ENCODE results near the gene RNF34. TPM values are rescaled to one million over a fixed set of nuclear protein-coding genes. Genes with fewer than 3 reads are reported as not detected.

Gene RNF34
- total and polyA plus RNA-seq, 2 of the 13 experiments (the other 11 are each of a cell fraction or from before 2014, with no cell fraction given): 36.8 to 53.2 TPM

DNA sequence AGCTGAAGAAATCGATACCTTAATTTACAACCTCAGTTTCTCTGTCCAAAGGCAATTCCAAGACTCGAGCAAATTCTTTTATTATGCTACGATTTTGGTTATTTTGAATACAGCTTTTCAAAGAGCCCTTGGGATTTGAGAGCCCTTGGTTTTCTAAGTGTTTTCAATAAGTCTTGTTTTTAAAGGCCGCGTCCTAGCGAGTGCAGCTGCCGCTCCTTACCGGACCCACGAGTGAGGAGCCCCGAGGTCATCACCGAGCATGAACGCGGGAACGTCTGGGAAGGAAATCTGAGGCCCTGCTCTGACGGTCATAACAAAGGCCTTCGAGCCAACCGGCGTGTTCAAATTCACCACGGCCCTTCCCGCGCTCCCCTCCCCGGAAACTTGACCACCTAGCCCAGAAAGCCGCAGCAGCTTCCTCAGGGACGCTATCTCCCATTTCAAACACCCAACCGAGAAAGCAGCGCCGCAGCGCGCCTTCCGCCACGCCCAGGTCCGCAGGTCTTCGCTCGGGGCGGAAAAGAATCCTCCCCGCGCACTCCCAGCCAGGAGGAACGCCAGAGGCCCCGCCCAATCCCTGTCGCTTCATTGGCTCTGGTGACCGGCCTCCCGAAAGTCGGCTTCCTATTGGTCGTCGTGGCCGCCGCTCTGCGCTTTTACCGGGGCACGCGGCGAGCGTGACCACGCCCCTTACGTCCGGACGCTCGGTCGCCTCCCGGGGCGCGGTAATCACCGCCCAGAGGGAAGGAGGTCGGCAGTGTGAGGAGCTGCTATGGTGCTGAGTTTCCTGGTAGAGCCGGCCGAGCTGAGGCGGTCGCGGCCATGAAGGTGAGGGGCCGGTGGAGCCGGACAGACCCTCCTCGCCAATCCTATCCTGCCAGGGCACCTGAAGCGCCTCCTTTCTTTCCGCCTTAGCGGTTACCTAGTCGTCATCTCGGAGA is at the start of gene RNF34 (continued):
- TF ChIP-seq, protein P1, sequence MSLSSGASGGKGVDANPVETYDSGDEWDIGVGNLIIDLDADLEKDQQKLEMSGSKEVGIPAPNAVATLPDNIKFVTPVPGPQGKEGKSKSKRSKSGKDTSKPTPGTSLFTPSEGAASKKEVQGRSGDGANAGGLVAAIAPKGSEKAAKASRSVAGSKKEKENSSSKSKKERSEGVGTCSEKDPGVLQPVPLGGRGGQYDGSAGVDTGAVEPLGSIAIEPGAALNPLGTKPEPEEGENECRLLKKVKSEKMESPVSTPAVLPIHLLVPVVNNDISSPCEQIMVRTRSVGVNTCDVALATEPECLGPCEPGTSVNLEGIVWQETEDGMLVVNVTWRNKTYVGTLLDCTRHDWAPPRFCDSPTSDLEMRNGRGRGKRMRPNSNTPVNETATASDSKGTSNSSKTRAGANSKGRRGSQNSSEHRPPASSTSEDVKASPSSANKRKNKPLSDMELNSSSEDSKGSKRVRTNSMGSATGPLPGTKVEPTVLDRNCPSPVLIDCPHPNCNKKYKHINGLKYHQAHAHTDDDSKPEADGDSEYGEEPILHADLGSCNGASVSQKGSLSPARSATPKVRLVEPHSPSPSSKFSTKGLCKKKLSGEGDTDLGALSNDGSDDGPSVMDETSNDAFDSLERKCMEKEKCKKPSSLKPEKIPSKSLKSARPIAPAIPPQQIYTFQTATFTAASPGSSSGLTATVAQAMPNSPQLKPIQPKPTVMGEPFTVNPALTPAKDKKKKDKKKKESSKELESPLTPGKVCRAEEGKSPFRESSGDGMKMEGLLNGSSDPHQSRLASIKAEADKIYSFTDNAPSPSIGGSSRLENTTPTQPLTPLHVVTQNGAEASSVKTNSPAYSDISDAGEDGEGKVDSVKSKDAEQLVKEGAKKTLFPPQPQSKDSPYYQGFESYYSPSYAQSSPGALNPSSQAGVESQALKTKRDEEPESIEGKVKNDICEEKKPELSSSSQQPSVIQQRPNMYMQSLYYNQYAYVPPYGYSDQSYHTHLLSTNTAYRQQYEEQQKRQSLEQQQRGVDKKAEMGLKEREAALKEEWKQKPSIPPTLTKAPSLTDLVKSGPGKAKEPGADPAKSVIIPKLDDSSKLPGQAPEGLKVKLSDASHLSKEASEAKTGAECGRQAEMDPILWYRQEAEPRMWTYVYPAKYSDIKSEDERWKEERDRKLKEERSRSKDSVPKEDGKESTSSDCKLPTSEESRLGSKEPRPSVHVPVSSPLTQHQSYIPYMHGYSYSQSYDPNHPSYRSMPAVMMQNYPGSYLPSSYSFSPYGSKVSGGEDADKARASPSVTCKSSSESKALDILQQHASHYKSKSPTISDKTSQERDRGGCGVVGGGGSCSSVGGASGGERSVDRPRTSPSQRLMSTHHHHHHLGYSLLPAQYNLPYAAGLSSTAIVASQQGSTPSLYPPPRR (CRISPR knock-in tag; IDR thresholded peaks at IDR 0.05; ENCODE audit: borderline replicate concordance): no peak
- TF ChIP-seq ZNF569 (CRISPR knock-in tag; IDR thresholded peaks at IDR 0.05; ENCODE audit: borderline replicate concordance) (no peak), MIER2 (CRISPR knock-in tag; IDR thresholded peaks at IDR 0.05) (no peak; the same call in 1 of the 2 replicates), ZNF235 (CRISPR knock-in tag; IDR thresholded peaks at IDR 0.05; ENCODE audit: borderline replicate concordance) (peak; percentile 61; the same call in 1 of the 2 replicates), NKX3-1 (CRISPR knock-in tag; IDR thresholded peaks at IDR 0.05) (peak; percentile 59; the same call in 1 of the 2 replicates), HDAC2 (CRISPR knock-in tag; IDR thresholded peaks at IDR 0.05) (peak; percentile 14; the same call in 1 of the 2 replicates), KLF11 (CRISPR knock-in tag; IDR thresholded peaks at IDR 0.05) (peak; percentile 99), NFIB (CRISPR knock-in tag; IDR thresholded peaks at IDR 0.05; ENCODE audit: borderline replicate concordance) (no peak), CHD4 (IDR thresholded peaks at IDR 0.05; ENCODE audit: borderline replicate concordance, low read length) (no peak), SALL1 (CRISPR knock-in tag; IDR thresholded peaks at IDR 0.05) (peak; percentile 81), PHF5A (CRISPR knock-in tag; IDR thresholded peaks at IDR 0.05; ENCODE audit: low read depth, unreplicated experiment) (no peak)
- TF ChIP-seq, protein P2, sequence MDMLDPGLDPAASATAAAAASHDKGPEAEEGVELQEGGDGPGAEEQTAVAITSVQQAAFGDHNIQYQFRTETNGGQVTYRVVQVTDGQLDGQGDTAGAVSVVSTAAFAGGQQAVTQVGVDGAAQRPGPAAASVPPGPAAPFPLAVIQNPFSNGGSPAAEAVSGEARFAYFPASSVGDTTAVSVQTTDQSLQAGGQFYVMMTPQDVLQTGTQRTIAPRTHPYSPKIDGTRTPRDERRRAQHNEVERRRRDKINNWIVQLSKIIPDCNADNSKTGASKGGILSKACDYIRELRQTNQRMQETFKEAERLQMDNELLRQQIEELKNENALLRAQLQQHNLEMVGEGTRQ (IDR thresholded peaks at IDR 0.05; ENCODE audit: low read depth, low read length): no peak
- TF ChIP-seq, protein P2 (CRISPR knock-in tag; IDR thresholded peaks at IDR 0.05; ENCODE audit: borderline replicate concordance): peak; percentile 65; the same call in 1 of the 2 replicates
- TF ChIP-seq, protein P3, sequence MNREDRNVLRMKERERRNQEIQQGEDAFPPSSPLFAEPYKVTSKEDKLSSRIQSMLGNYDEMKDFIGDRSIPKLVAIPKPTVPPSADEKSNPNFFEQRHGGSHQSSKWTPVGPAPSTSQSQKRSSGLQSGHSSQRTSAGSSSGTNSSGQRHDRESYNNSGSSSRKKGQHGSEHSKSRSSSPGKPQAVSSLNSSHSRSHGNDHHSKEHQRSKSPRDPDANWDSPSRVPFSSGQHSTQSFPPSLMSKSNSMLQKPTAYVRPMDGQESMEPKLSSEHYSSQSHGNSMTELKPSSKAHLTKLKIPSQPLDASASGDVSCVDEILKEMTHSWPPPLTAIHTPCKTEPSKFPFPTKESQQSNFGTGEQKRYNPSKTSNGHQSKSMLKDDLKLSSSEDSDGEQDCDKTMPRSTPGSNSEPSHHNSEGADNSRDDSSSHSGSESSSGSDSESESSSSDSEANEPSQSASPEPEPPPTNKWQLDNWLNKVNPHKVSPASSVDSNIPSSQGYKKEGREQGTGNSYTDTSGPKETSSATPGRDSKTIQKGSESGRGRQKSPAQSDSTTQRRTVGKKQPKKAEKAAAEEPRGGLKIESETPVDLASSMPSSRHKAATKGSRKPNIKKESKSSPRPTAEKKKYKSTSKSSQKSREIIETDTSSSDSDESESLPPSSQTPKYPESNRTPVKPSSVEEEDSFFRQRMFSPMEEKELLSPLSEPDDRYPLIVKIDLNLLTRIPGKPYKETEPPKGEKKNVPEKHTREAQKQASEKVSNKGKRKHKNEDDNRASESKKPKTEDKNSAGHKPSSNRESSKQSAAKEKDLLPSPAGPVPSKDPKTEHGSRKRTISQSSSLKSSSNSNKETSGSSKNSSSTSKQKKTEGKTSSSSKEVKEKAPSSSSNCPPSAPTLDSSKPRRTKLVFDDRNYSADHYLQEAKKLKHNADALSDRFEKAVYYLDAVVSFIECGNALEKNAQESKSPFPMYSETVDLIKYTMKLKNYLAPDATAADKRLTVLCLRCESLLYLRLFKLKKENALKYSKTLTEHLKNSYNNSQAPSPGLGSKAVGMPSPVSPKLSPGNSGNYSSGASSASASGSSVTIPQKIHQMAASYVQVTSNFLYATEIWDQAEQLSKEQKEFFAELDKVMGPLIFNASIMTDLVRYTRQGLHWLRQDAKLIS (CRISPR knock-in tag; IDR thresholded peaks at IDR 0.05): no peak; the same call in 1 of the 2 replicates
- TF ChIP-seq, protein P4, sequence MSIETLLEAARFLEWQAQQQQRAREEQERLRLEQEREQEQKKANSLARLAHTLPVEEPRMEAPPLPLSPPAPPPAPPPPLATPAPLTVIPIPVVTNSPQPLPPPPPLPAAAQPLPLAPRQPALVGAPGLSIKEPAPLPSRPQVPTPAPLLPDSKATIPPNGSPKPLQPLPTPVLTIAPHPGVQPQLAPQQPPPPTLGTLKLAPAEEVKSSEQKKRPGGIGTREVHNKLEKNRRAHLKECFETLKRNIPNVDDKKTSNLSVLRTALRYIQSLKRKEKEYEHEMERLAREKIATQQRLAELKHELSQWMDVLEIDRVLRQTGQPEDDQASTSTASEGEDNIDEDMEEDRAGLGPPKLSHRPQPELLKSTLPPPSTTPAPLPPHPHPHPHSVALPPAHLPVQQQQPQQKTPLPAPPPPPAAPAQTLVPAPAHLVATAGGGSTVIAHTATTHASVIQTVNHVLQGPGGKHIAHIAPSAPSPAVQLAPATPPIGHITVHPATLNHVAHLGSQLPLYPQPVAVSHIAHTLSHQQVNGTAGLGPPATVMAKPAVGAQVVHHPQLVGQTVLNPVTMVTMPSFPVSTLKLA (IDR thresholded peaks at IDR 0.05): peak; percentile 78
